H9 (cell line): Measurements from ENCODE around the gene EVL. TPM values are rescaled to one million over a fixed set of nuclear protein-coding genes. Genes with fewer than 3 reads are reported as not detected.
A peak's percentile ranks its signal among the peaks of the same experiment; 100 is the strongest.

Source experiments
- DNase-seq: peaks from one replicate; pipeline ENCODE4 v3.0.0-alpha.2; 2017
- H2AFZ ChIP-seq: one replicate; pipeline ENCODE4 v1.6.1; 2013; ENCODE audit warnings: mild to moderate bottlenecking, low read length, control low read depth, moderate library complexity
- H2AK5ac ChIP-seq: 2 replicates; pipeline ENCODE4 v1.6.1; 2013; ENCODE audit warnings: low read length, control low read depth, mixed read lengths; ENCODE audit not compliant: insufficient read length
- H2BK120ac ChIP-seq: one replicate; pipeline ENCODE4 v1.6.1; 2013; ENCODE audit warnings: low read depth, mild to moderate bottlenecking, low read length, control low read depth, inconsistent platforms; ENCODE audit not compliant: poor library complexity, severe bottlenecking
- H2BK12ac ChIP-seq: 2 replicates; pipeline ENCODE4 v1.6.1; 2013; ENCODE audit warnings: low read length, control low read depth, mixed read lengths, low read depth; ENCODE audit not compliant: insufficient read length
- H2BK15ac ChIP-seq: 2 replicates; pipeline ENCODE4 v1.6.1; 2013; ENCODE audit warnings: low read depth, low read length, control low read depth
- H2BK20ac ChIP-seq: one replicate; pipeline ENCODE4 v1.6.1; 2013; ENCODE audit warnings: low read depth, mild to moderate bottlenecking, low read length, control low read depth, inconsistent platforms; ENCODE audit not compliant: poor library complexity, severe bottlenecking
- H2BK5ac ChIP-seq: 2 replicates; pipeline ENCODE4 v1.6.1; 2013; ENCODE audit warnings: low read length, control low read depth, mixed read lengths; ENCODE audit not compliant: insufficient read length
- H3K14ac ChIP-seq: 2 replicates; pipeline ENCODE4 v1.6.1; 2013; ENCODE audit warnings: low read length, control low read depth; ENCODE audit not compliant: insufficient read depth
- H3K18ac ChIP-seq: 2 replicates; pipeline ENCODE4 v1.6.1; 2013; ENCODE audit warnings: low read depth, mild to moderate bottlenecking, mixed read lengths, low read length, control low read depth; ENCODE audit not compliant: insufficient read length
- H3K23ac ChIP-seq: 2 replicates; pipeline ENCODE4 v1.6.1; 2013; ENCODE audit warnings: low read length, control low read depth, mixed read lengths, low read depth; ENCODE audit not compliant: insufficient read length
- H3K23me2 ChIP-seq: 2 replicates; pipeline ENCODE4 v1.6.1; 2013; ENCODE audit warnings: low read depth, mild to moderate bottlenecking, mixed read lengths, low read length, control low read depth; ENCODE audit not compliant: insufficient read length, poor library complexity, severe bottlenecking
- H3K27ac ChIP-seq: 2 replicates; pipeline ENCODE4 v1.5.1; 2013; ENCODE audit warnings: low read length, control low read depth, mixed read lengths, low read depth; ENCODE audit not compliant: insufficient read length
- H3K27me3 ChIP-seq: 2 replicates; pipeline ENCODE4 v1.6.1; 2013; ENCODE audit warnings: low read length, control low read depth, inconsistent platforms; ENCODE audit not compliant: insufficient read depth
- H3K4ac ChIP-seq: 2 replicates; pipeline ENCODE4 v1.6.1; 2013; ENCODE audit warnings: low read depth, mild to moderate bottlenecking, control low read depth, inconsistent platforms, low read length, moderate library complexity
- H3K4me1 ChIP-seq: 2 replicates; pipeline ENCODE4 v1.6.1; 2013; ENCODE audit warnings: low read length, control low read depth, inconsistent platforms; ENCODE audit not compliant: insufficient read depth
- H3K4me2 ChIP-seq: 2 replicates; pipeline ENCODE4 v1.6.1; 2013; ENCODE audit warnings: low read length, control low read depth, mixed read lengths; ENCODE audit not compliant: insufficient read length, insufficient read depth
- H3K56ac ChIP-seq: 2 replicates; pipeline ENCODE4 v1.6.1; 2013; ENCODE audit warnings: low read depth, mild to moderate bottlenecking, mixed read lengths, low read length, control low read depth; ENCODE audit not compliant: insufficient read length
- H3K79me1 ChIP-seq: 2 replicates; pipeline ENCODE4 v1.6.1; 2013; ENCODE audit warnings: low read depth, mild to moderate bottlenecking, moderate library complexity, low read length, control low read depth, inconsistent platforms; ENCODE audit not compliant: insufficient read depth, poor library complexity, severe bottlenecking
- H3K79me2 ChIP-seq: 2 replicates; pipeline ENCODE4 v1.6.1; 2013; ENCODE audit warnings: low read length, control low read depth, inconsistent platforms; ENCODE audit not compliant: insufficient read depth
- H3K9ac ChIP-seq: 2 replicates; pipeline ENCODE4 v1.6.1; 2013; ENCODE audit warnings: low read length, control low read depth, mixed read lengths; ENCODE audit not compliant: insufficient read length; ENCODE audit errors: extremely low read depth
- H3K9me3 ChIP-seq: one replicate; pipeline ENCODE4 v1.6.1; 2013; ENCODE audit warnings: low read depth, low read length, inconsistent platforms; ENCODE audit not compliant: control insufficient read depth
- H3T11ph ChIP-seq: one replicate; pipeline ENCODE4 v1.6.1; 2013; ENCODE audit warnings: mild to moderate bottlenecking, low read length, control low read depth, inconsistent platforms
- H4K20me1 ChIP-seq: one replicate; pipeline ENCODE4 v1.6.1; 2013; ENCODE audit not compliant: control insufficient read depth, insufficient read length, insufficient read depth
- H4K5ac ChIP-seq: 2 replicates; pipeline ENCODE4 v1.6.1; 2013; ENCODE audit warnings: low read depth, mild to moderate bottlenecking, mixed read lengths, low read length, control low read depth; ENCODE audit not compliant: insufficient read length
- H4K8ac ChIP-seq: replicated peaks from 2 replicates; pipeline ENCODE4 v1.6.1; 2013; ENCODE audit warnings: low read length, control low read depth, mixed read lengths, low read depth; ENCODE audit not compliant: insufficient read length
- H4K91ac ChIP-seq: 2 replicates; pipeline ENCODE4 v1.6.1; 2013; ENCODE audit warnings: low read depth, mild to moderate bottlenecking, moderate library complexity, mixed read lengths, low read length, control low read depth; ENCODE audit not compliant: insufficient read length
- H3K27ac Mint-ChIP-seq, 3 experiments: 2 replicates in 2 of 3; 3 replicates in 1 of 3; pipeline ENCODE4 v1.8.0; 2020 to 2021; ENCODE audit warnings: mixed read lengths in 3 of 3, mild to moderate bottlenecking in 1 of 3, moderate library complexity in 1 of 3
- H3K27me3 Mint-ChIP-seq: 2 replicates; pipeline ENCODE4 v1.8.0; 2021; ENCODE audit warnings: low read depth, mild to moderate bottlenecking, moderate library complexity, mixed read lengths
- H3K36me3 Mint-ChIP-seq, 3 experiments: 2 replicates in 2 of 3; 3 replicates in 1 of 3; pipeline ENCODE4 v1.8.0; 2020 to 2021; ENCODE audit warnings: low read depth in 3 of 3, mixed read lengths in 3 of 3; ENCODE audit not compliant: insufficient read depth in 1 of 3
- H3K4me1 Mint-ChIP-seq, 2 experiments: 2 replicates each; pipeline ENCODE4 v1.8.0; 2020; ENCODE audit warnings: mixed read lengths in 2 of 2
- H3K4me3 Mint-ChIP-seq, 2 experiments: 2 replicates in 1 of 2; 3 replicates in 1 of 2; pipeline ENCODE4 v1.8.0; 2020 to 2021; ENCODE audit warnings: mild to moderate bottlenecking in 2 of 2, mixed read lengths in 2 of 2, moderate library complexity in 1 of 2
- H3K9me3 Mint-ChIP-seq, 2 experiments: 2 replicates in 1 of 2; 3 replicates in 1 of 2; pipeline ENCODE4 v1.8.0; 2020; ENCODE audit warnings: mild to moderate bottlenecking in 2 of 2, mixed read lengths in 2 of 2, moderate library complexity in 1 of 2
- WGBS: extraction: QIAGEN DNeasy Blood & Tissue Kit; methylation state at CpG from one replicate; pipeline ENCODE4 v1.1.7; 2013; ENCODE audit warnings: missing lambda C conversion rate, low lambda C conversion rate, mixed read lengths; ENCODE audit not compliant: insufficient read length; ENCODE audit errors: extremely low coverage; 5-methylcytosine and 5-hydroxymethylcytosine counted together
- total RNA-seq: library from RNA; stranded (reverse); gene quantifications from 2 replicates; pipeline ENCODE4 v1.2.1, GENCODE V29; 2021
- TF ChIP-seq, protein P1 (sequence below): fragments of 200-600 bp; sonication (generic); conservative IDR thresholded peaks from 3 replicates; pipeline ENCODE4 v1.8.0; 2021; ENCODE audit warnings: antibody characterized with exemption, mild to moderate bottlenecking

The EVL gene
- total RNA-seq, 1 experiment from 2014 or later = 53.2 TPM

DNA sequence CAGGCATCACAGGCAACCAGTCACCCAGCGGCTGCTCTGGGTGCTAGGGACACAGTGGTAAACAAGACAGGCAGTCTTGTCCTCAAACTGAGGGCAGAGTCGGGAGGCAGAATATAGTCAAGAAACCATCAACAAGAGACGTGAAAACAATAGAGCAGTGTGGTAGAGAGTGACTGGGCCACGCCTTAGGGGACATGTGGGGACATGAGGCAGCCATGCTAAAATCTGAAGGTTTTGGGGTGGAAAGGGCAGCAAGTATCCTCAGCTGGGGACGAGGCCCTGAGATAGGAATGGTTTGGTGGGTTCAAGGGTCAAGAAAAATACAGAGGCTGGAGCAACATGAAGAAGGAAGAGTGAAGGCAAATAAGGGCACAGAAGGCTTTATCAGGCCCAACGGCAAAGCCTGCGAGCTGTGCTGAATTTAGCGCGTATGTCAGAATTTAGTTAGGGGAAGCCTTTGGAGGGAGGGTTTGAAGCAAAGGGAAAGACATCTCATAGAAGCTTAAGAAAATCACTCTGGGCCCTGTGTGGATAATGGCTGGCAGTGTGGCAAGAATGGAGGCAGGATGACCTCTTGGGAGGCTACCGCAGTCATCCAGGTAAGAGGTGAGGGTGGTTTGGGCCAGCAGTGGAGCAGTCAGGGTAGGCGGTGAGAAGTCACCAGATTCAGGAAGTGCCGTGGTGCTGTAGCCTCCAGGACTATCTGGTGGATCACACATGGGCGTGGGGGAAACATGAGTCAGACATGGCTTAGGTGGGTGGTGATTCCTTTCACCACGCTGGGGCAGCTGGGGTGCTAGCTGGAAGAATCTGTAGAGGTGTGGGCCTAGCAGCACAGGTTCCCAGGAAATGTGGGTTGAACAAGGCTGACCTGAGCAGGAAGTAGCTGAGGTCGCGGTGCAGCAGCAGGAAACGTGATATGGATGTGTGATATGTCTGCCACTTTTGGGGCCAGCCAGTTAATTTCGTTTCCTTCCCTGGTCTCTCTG lies 3.0 kb downstream of the EVL start:
- no peak overlapping the region; the same call in 1 of the 2 replicates for H3K14ac ChIP-seq
- no peak overlapping the region for H3T11ph ChIP-seq
- no peak overlapping the region for H3K4me2 ChIP-seq
- H3K9me3 Mint-ChIP-seq = no peaks in the 10 kb centered on the region
- H3K4ac ChIP-seq = no peak overlapping the region
- no peaks in the 10 kb centered on the region for H3K23me2 ChIP-seq
- no peak overlapping the region for H2BK120ac ChIP-seq
- H2BK20ac ChIP-seq = no peak overlapping the region
- H3K56ac ChIP-seq = no peak overlapping the region
- H2BK5ac ChIP-seq = no peak overlapping the region
- no peak for DNase-seq
- H3K23ac ChIP-seq = no peak overlapping the region
- H3K9me3 ChIP-seq = no peaks in the 10 kb centered on the region
- no peaks in the 10 kb centered on the region for H3K27me3 Mint-ChIP-seq
- H3K27ac ChIP-seq = no peak overlapping the region
- H2BK12ac ChIP-seq = no peak overlapping the region
- H3K27me3 ChIP-seq = no peaks in the 10 kb centered on the region
- H3K4me1 Mint-ChIP-seq = peaks cover 13 to 21% of the 10 kb centered on the region in 2 experiments
- H3K4me1 ChIP-seq = no peaks in the 10 kb centered on the region
- TF ChIP-seq, protein P1, sequence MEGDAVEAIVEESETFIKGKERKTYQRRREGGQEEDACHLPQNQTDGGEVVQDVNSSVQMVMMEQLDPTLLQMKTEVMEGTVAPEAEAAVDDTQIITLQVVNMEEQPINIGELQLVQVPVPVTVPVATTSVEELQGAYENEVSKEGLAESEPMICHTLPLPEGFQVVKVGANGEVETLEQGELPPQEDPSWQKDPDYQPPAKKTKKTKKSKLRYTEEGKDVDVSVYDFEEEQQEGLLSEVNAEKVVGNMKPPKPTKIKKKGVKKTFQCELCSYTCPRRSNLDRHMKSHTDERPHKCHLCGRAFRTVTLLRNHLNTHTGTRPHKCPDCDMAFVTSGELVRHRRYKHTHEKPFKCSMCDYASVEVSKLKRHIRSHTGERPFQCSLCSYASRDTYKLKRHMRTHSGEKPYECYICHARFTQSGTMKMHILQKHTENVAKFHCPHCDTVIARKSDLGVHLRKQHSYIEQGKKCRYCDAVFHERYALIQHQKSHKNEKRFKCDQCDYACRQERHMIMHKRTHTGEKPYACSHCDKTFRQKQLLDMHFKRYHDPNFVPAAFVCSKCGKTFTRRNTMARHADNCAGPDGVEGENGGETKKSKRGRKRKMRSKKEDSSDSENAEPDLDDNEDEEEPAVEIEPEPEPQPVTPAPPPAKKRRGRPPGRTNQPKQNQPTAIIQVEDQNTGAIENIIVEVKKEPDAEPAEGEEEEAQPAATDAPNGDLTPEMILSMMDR = no peak
- no CpG with 5 or more reads among the region's 18 CpGs for WGBS
- no peak overlapping the region for H3K9ac ChIP-seq
- H2AFZ ChIP-seq = no peak overlapping the region
- H3K79me1 ChIP-seq = no peaks in the 10 kb centered on the region
- no peak overlapping the region for H3K4me3 Mint-ChIP-seq
- no peak overlapping the region for H2AK5ac ChIP-seq
- peak overlapping the region in 1 of 3 experiments; percentile 25; a peak in 3 of 7 replicates for H3K27ac Mint-ChIP-seq
- H2BK15ac ChIP-seq = no peak overlapping the region
- no peaks in the 10 kb centered on the region for H3K36me3 Mint-ChIP-seq
- H4K91ac ChIP-seq = peak overlapping the region; percentile 15
- no peak overlapping the region for H4K5ac ChIP-seq
- H3K18ac ChIP-seq = no peak overlapping the region
- H4K8ac ChIP-seq = no peak overlapping the region
- H4K20me1 ChIP-seq = no peaks in the 10 kb centered on the region
- H3K79me2 ChIP-seq = no peaks in the 10 kb centered on the region
